ENCODE results near the gene BDH2.

The BDH2 gene

GRCh38 chr4:103075894-103076746, 23.5 kb downstream of the BDH2 start:
- TF ChIP-seq CTCF (IDR thresholded peaks at IDR 0.05; ENCODE audit: low read depth, low read length, poor library complexity, severe bottlenecking) (no peak), EZH2phosphoT487 (IDR thresholded peaks at IDR 0.05; ENCODE audit: borderline replicate concordance, low read length) (no peak)
- H3K4me2 ChIP-seq (ENCODE audit: low read length), result peak overlapping the region; percentile 83
- H3F3A ChIP-seq (ENCODE audit: control insufficient read depth, insufficient read depth), result peaks cover 16% of the 10 kb centered on the region
- H3K9me2 ChIP-seq (replicated peaks; ENCODE audit: control insufficient read depth, low read length), result no peaks in the 10 kb centered on the region
- H3K9me3 ChIP-seq (ENCODE audit: control insufficient read depth, insufficient read depth, low read length), result no peaks in the 10 kb centered on the region
- H3K36me3 ChIP-seq (ENCODE audit: control insufficient read depth, low read length), result peaks cover 39% of the 10 kb centered on the region
- H3K27me3 ChIP-seq (ENCODE audit: control insufficient read depth, low read length), result no peaks in the 10 kb centered on the region
- peak overlapping the region; percentile 74 for H3K27ac ChIP-seq (ENCODE audit: low read depth, low read length)
- peak overlapping the region; percentile 94 for H3K4me3 ChIP-seq (ENCODE audit: low read length)
- peaks cover 51% of the 10 kb centered on the region for H3K4me1 ChIP-seq (ENCODE audit: control insufficient read depth, low read length)
- peaks cover 58% of the 10 kb centered on the region for H3K79me2 ChIP-seq (ENCODE audit: control insufficient read depth, low read length)
- no peaks in the 10 kb centered on the region for H4K20me1 ChIP-seq (ENCODE audit: control insufficient read depth, insufficient read depth, low read depth, low read length)

GRCh38 chr4:103075435-103075893, 24.2 kb downstream of the BDH2 start:
- peak overlapping the region; percentile 74 for H3K27ac ChIP-seq (ENCODE audit: low read depth, low read length)

DNA sequence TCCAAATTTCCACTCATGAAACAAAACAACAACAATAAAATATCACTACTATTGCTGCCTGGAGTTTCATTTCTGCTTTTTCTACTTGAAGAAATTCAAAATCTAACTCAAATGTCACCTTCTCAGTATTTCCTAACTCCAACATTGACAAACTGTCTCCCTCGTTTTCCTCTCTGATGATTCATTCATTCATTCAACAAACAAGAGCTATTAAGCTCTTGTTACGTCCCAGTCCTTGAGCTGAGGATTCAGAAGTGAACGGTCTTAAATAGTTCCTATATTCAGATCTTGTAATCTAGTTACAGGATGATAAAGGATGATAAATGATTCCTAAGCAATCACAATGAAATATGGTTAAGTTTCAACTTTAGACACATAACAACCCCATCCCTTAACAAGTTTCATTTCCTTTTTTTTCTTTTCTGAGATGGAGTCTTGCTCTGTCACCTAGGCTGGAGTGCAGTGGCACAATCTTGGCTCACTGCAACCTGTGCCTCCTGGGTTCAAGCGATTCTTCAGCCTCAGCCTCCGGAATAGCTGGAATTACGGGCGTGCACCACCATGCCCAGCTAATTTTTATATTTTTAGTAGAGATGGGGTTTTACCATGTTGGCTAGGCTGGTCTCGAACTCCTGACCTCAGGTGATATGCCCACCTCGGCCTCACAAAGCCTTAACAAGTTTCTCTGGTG, 24.7 kb downstream of the BDH2 start:
- Histone ChIP-seq H3K79me2 (ENCODE audit: control insufficient read depth, low read length) (peaks cover 69% of the 10 kb centered on the region), H3K9me3 (ENCODE audit: control insufficient read depth, insufficient read depth, low read length) (no peaks in the 10 kb centered on the region), H3F3A (ENCODE audit: control insufficient read depth, insufficient read depth) (peaks cover 16% of the 10 kb centered on the region), H3K27ac (ENCODE audit: low read depth, low read length) (peak overlapping the region; percentile 74), H3K27me3 (ENCODE audit: control insufficient read depth, low read length) (no peaks in the 10 kb centered on the region), H3K4me3 (ENCODE audit: low read length) (peak overlapping the region; percentile 94), H3K4me1 (ENCODE audit: control insufficient read depth, low read length) (peaks cover 51% of the 10 kb centered on the region), H4K20me1 (ENCODE audit: control insufficient read depth, insufficient read depth, low read depth, low read length) (no peaks in the 10 kb centered on the region), H3K36me3 (ENCODE audit: control insufficient read depth, low read length) (peaks cover 42% of the 10 kb centered on the region), H3K4me2 (ENCODE audit: low read length) (peak overlapping the region; percentile 83), H3K9me2 (replicated peaks; ENCODE audit: control insufficient read depth, low read length) (no peaks in the 10 kb centered on the region)
- TF ChIP-seq EZH2phosphoT487 (IDR thresholded peaks at IDR 0.05; ENCODE audit: borderline replicate concordance, low read length), result no peak
- TF ChIP-seq CTCF (IDR thresholded peaks at IDR 0.05; ENCODE audit: low read depth, low read length, poor library complexity, severe bottlenecking), result no peak

More at GRCh38 chr4:103075435-103075893, 24.2 kb downstream of the BDH2 start:
- Histone ChIP-seq H3K27me3 (ENCODE audit: control insufficient read depth, low read length) (no peaks in the 10 kb centered on the region), H3F3A (ENCODE audit: control insufficient read depth, insufficient read depth) (peaks cover 16% of the 10 kb centered on the region), H3K36me3 (ENCODE audit: control insufficient read depth, low read length) (peaks cover 39% of the 10 kb centered on the region), H3K9me2 (replicated peaks; ENCODE audit: control insufficient read depth, low read length) (no peaks in the 10 kb centered on the region), H3K4me3 (ENCODE audit: low read length) (peak overlapping the region; percentile 94), H3K4me2 (ENCODE audit: low read length) (peak overlapping the region; percentile 83), H3K79me2 (ENCODE audit: control insufficient read depth, low read length) (peaks cover 63% of the 10 kb centered on the region), H4K20me1 (ENCODE audit: control insufficient read depth, insufficient read depth, low read depth, low read length) (no peaks in the 10 kb centered on the region), H3K9me3 (ENCODE audit: control insufficient read depth, insufficient read depth, low read length) (no peaks in the 10 kb centered on the region), H3K4me1 (ENCODE audit: control insufficient read depth, low read length) (peaks cover 51% of the 10 kb centered on the region)
- TF ChIP-seq EZH2phosphoT487 (IDR thresholded peaks at IDR 0.05; ENCODE audit: borderline replicate concordance, low read length), result no peak
- no peak for TF ChIP-seq CTCF (IDR thresholded peaks at IDR 0.05; ENCODE audit: low read depth, low read length, poor library complexity, severe bottlenecking)
